SK-N-MC (cell line): ENCODE measurements around the gene NEAT1.
A peak's percentile ranks its signal among the peaks of the same experiment; 100 is the strongest.

Experiments used
- DNase-seq: peaks from one replicate; pipeline ENCODE4 v3.0.0-alpha.2; 2011; ENCODE audit warnings: low read depth, low spot score
- H3K27ac ChIP-seq: fragments of 200-600 bp; sonication (generic); 2 replicates; pipeline ENCODE4 v1.5.1; 2016; ENCODE audit warnings: mixed run types
- H3K36me3 ChIP-seq: fragments of 200-600 bp; sonication (generic); 2 replicates; pipeline ENCODE4 v1.6.1; 2017; ENCODE audit warnings: antibody characterized with exemption, low read length, mixed read lengths; ENCODE audit not compliant: insufficient read depth
- H3K4me3 ChIP-seq: fragments of 200-600 bp; sonication (generic); 2 replicates; pipeline ENCODE4 v1.5.1; 2016
- H3K9ac ChIP-seq: fragments of 200-600 bp; sonication (generic); 2 replicates; pipeline ENCODE4 v1.8.0; 2017; ENCODE audit warnings: mixed run types, mixed read lengths; ENCODE audit not compliant: insufficient read length
- H3K9me3 ChIP-seq: fragments of 200-600 bp; sonication (generic); 2 replicates; pipeline ENCODE4 v1.6.1; 2017; ENCODE audit warnings: low read depth, mild to moderate bottlenecking, antibody characterized with exemption, low read length, moderate library complexity, mixed read lengths
- EZH2 ChIP-seq: fragments of 200-600 bp; sonication (generic); IDR thresholded peaks from one replicate; pipeline ENCODE4 v1.6.1; 2017; ENCODE audit warnings: antibody characterized with exemption
- FOXP2 ChIP-seq: optimal IDR thresholded peaks from 2 replicates; pipeline ENCODE3; 2011; ENCODE audit warnings: mild to moderate bottlenecking, moderate library complexity; ENCODE audit not compliant: insufficient read depth; ENCODE audit errors: extremely low read length, control extremely low read depth
- POLR2AphosphoS5 ChIP-seq: IDR thresholded peaks from 2 replicates; pipeline ENCODE4 v1.6.1; 2012; ENCODE audit warnings: mild to moderate bottlenecking, low read depth, low read length, borderline replicate concordance

The NEAT1 gene

GRCh38 chr11:65474864-65475263 lies 52.3 kb downstream of the NEAT1 start:
- DNase-seq, result no peak
- TF ChIP-seq FOXP2 (no peak), POLR2AphosphoS5 (no peak), EZH2 (no peak)
- no peaks in the 10 kb centered on the region for H3K36me3 ChIP-seq
- H3K9me3 ChIP-seq, result no peaks in the 10 kb centered on the region
- H3K27ac ChIP-seq, result no peak overlapping the region
- H3K9ac ChIP-seq, result no peak overlapping the region
- no peak overlapping the region for H3K4me3 ChIP-seq

DNA sequence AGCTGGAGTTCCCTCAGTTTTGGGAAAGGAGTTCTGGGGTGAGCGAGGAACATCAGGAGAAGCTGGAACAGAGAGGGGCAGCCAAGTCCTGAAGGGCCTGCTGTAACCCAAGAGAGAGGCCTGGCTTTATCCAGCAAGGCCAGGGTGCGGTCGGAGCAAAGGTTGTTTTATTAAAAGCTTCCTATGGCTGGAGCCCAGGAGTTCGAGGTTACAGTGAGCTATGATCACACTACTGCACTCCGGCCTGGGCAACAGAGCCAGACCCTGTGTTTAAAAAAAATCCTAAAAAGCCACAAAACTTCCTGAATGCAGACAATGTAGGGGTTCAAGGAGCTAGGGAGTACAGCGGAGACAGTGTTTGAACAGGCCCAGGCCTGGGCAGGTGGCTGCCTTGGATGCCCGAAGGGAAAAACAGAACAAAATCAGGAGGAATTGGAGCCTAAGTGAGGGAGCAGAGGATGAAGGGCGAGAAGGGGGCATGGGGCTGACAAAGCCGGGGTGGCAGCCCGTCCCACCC lies 54.1 kb downstream of the NEAT1 start:
- DNase-seq, result no peak
- H3K4me3 ChIP-seq, result peak overlapping the region; percentile 97
- no peak for TF ChIP-seq FOXP2
- no peak for TF ChIP-seq EZH2
- no peak for TF ChIP-seq POLR2AphosphoS5
- H3K9me3 ChIP-seq, result no peaks in the 10 kb centered on the region
- peak overlapping the region; percentile 100 for H3K9ac ChIP-seq
- H3K27ac ChIP-seq, result peak overlapping the region; percentile 98
- H3K36me3 ChIP-seq, result no peaks in the 10 kb centered on the region

- TF ChIP-seq POLR2AphosphoS5 (peak; percentile 85), FOXP2 (no peak)
- H3K27ac ChIP-seq, result peak overlapping the region; percentile 98
- DNase-seq, result no peak
- no peaks in the 10 kb centered on the region for H3K9me3 ChIP-seq
- H3K36me3 ChIP-seq, result no peaks in the 10 kb centered on the region
- peak overlapping the region; percentile 100 for H3K9ac ChIP-seq
- peak overlapping the region; percentile 97 for H3K4me3 ChIP-seq
These were observed 54.8 kb downstream of the NEAT1 start for GRCh38 chr11:65477149-65477965.

GRCh38 chr11:65478388-65479183 lies 56.0 kb downstream of the NEAT1 start:
- Histone ChIP-seq H3K9me3 (no peaks in the 10 kb centered on the region), H3K4me3 (no peak overlapping the region), H3K27ac (0 out of 2 replicates have a peak overlapping the region, but pooled peaks have one; percentile 36), H3K9ac (no peak overlapping the region), H3K36me3 (no peaks in the 10 kb centered on the region)
- DNase-seq, result no peak
- TF ChIP-seq EZH2 (no peak), POLR2AphosphoS5 (no peak), FOXP2 (no peak)

DNA sequence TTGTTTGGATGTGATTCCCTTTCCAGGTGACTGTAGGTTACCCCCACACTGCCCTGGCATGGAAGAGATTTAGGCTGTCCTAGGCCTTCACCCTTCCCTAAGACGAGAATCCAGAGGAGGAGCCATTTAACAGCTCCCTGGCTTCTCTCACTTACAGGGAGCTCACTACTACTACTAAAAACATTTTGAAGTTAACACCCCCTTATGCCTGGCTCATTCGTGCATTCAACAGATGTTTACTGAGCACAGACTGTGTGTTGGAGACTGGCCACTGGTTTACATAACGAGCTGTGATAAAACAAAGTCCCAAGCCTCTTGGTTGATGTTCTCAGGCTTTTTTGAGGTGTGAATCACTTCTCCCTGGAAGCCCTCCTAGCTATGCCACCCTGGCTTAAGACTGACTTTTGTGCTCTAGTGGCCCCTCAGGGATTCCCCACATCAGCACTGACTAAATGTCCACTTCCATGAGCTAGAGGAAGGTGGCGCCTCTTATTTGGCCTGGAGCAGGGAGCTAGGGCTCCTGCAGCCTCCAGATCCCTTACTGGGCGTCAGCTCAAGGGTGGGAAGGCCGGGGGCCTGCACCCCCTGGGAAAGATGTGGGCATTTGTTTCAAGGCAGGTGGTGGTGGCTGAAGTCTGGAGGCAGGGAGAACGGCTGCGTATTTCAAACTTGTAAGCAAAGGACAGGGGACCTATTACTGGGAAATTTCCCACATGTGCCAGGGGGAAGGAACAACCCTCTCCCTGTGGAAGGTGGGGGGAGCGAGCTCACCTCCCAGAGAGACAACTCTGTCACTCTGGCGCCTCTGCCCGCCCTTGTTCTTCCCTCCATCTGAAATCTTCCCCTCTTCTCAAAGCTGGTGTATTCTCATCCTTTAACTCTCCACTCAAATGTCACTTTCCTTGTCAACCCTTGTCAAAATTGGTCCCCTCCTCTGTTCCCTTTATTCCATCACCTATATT lies 56.9 kb downstream of the NEAT1 start:
- Histone ChIP-seq H3K9me3 (no peaks in the 10 kb centered on the region), H3K9ac (no peak overlapping the region), H3K36me3 (no peaks in the 10 kb centered on the region), H3K27ac (peak overlapping the region; percentile 21; the same call in 1 of the 2 replicates), H3K4me3 (no peak overlapping the region)
- no peak for TF ChIP-seq POLR2AphosphoS5
- no peak for TF ChIP-seq FOXP2
- TF ChIP-seq EZH2, result no peak
- no peak for DNase-seq

DNA sequence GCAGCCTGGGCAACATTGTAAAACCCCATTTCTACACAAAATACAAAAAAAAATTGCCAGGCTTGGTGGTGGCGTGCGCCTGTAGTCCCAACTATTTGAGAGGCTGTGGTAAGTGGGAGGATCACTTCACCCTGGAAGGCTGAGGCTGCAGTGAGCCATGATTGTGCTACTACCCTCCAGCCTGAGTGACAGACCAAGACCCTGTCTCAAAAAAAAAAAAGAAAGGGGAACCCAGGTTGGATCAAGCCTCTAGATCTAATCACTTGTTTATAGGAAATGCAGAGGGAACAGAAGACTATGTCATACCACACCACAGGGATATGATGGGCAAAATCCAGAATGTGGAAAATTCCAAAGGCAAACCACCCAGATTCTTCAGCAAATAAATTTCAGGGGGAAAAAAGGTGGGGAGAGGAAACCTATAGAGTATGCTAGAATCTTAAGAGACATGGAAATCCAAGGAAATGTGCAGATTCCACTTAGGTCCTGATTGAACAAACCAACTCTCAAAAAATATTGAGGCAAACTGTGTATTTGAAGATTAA lies 59.8 kb downstream of the NEAT1 start:
- no peak overlapping the region for H3K4me3 ChIP-seq
- H3K9ac ChIP-seq, result no peak overlapping the region
- no peaks in the 10 kb centered on the region for H3K36me3 ChIP-seq
- no peak for DNase-seq
- no peak for TF ChIP-seq EZH2
- TF ChIP-seq FOXP2, result no peak
- TF ChIP-seq POLR2AphosphoS5, result no peak
- H3K9me3 ChIP-seq, result no peaks in the 10 kb centered on the region
- H3K27ac ChIP-seq, result peak overlapping the region; percentile 6; the same call in 1 of the 2 replicates

DNA sequence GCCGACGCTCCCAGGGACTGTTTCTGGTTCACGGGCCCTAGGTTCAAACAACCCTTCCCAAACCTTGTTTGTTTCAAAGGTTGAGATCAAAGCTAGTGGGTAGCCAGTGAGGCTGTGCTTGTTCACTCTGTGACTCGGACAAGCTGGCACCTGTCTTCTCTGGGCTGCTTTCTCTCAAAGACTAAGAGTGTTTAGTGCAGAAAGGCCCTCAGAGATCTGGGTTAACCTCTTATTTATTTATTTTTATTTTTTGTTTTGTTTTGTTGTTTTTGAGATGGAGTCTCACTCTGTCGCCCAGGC lies 63.3 kb downstream of the NEAT1 start:
- H3K27ac ChIP-seq, result peak overlapping the region; percentile 73
- no peak overlapping the region for H3K9ac ChIP-seq
- no peaks in the 10 kb centered on the region for H3K9me3 ChIP-seq
- no peak for DNase-seq
- H3K4me3 ChIP-seq, result no peak overlapping the region
- TF ChIP-seq POLR2AphosphoS5, result no peak
- no peak for TF ChIP-seq FOXP2
- no peak for TF ChIP-seq EZH2
- H3K36me3 ChIP-seq, result no peaks in the 10 kb centered on the region
